Spinal cord (tissue), 10 donors: ENCODE results near the gene SH3BGRL3. TPM values are rescaled to one million over a fixed set of nuclear protein-coding genes. Genes with fewer than 3 reads are reported as not detected.

Experiments used
- DNase-seq, 6 donors: peaks; one replicate each; pipeline versions ENCODE4 v3.0.0 to v3.0.0-alpha.2; 2013 to 2015; ENCODE audit warnings: low spot score in 6 of 6, low read depth in 4 of 6
- H3K27ac ChIP-seq: one replicate; pipeline ENCODE4 v1.5.1; 2013; ENCODE audit warnings: low read depth, low read length, control low read depth
- H3K27me3 ChIP-seq: one replicate; pipeline ENCODE4 v1.6.1; 2013; ENCODE audit warnings: low read length; ENCODE audit not compliant: control insufficient read depth, insufficient read depth
- H3K36me3 ChIP-seq: one replicate; pipeline ENCODE4 v1.6.1; 2013; ENCODE audit warnings: low read length; ENCODE audit not compliant: control insufficient read depth, insufficient read depth
- H3K4me1 ChIP-seq: one replicate; pipeline ENCODE4 v1.6.1; 2013; ENCODE audit warnings: low read length; ENCODE audit not compliant: control insufficient read depth, insufficient read depth
- H3K4me3 ChIP-seq: one replicate; pipeline ENCODE4 v1.5.1; 2013; ENCODE audit warnings: low read depth, low read length, control low read depth
- H3K9me3 ChIP-seq: one replicate; pipeline ENCODE4 v1.6.1; 2013; ENCODE audit warnings: low read length; ENCODE audit not compliant: control insufficient read depth, insufficient read depth
- WGBS: methylation state at CpG from one replicate; pipeline ENCODE4 v1.1.5; 2013; ENCODE audit warnings: missing lambda C conversion rate; ENCODE audit not compliant: insufficient coverage; 5-methylcytosine and 5-hydroxymethylcytosine counted together
- polyA plus RNA-seq, 2 donors: library from polyadenylated mRNA; unstranded; fragments of 120-200 nt; gene quantifications; one replicate each; pipeline ENCODE4 v1.2.1, GENCODE V29; 2013; ENCODE audit not compliant: insufficient read length in 2 of 2
- total RNA-seq, 2 donors: library from RNA; depleted of rRNA in 1 of 2; stranded (reverse); fragments of 120-200 nt in 1 of 2; fragments of >200 nt in 1 of 2; gene quantifications; one replicate each; pipeline versions ENCODE4 v1.2.3 to v1.2.4, GENCODE V29; 2013 to 2014
- donor health status: healthy.

SH3BGRL3 gene
- total and polyA plus RNA-seq, 4 donors: 12.4 to 228 (median 136) TPM

DNA sequence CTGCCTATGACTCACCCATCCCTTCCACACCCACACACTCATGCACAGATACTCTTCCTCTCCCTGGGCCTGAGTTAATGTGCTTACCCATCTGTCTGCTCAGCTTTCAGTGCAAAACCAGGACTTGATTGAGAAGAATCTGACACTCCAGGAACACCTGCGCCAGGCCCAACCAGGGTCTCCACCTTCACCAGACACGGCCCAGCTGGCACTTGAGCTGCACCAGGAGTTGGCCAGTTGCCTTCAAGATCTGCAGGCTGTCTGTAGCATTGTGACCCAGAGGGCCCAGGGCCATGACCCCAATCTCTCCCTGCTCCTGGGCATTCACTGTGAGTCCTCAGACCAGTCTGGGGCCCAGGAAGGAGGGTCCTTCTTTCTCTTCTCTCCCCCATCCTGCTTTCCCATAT lies 3.5 kb upstream of the SH3BGRL3 start:
- 88% methylated on average over 2 of the region's 2 CpGs for WGBS
- no peaks in the 10 kb centered on the region for H3K27me3 ChIP-seq
- peaks cover 43% of the 10 kb centered on the region for H3K4me1 ChIP-seq
- H3K27ac ChIP-seq: peak overlapping the region; percentile 69
- H3K9me3 ChIP-seq: no peaks in the 10 kb centered on the region
- no peak for DNase-seq
- H3K36me3 ChIP-seq: peaks cover 42% of the 10 kb centered on the region
- no peak overlapping the region for H3K4me3 ChIP-seq

DNA sequence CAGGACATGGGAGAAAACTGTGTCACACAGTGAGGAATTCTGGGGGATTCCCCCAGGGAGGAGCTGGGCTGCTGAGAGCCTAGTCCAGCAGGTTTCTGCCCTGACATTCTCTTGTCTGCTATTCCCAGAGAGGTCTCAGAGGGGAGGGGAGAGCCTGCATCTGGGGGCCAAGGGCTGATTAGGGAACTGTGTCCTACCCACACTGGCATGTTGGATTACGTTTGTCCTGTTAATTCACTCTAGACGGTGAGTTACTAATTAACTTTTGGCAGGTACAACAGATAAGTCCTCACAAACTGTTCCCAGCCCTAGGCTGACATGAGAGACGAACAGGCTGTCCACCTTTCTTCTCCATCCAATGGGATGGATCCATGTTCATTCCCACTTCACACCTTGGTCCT lies 2.6 kb upstream of the SH3BGRL3 start:
- Histone ChIP-seq H3K9me3 (no peaks in the 10 kb centered on the region), H3K4me3 (no peak overlapping the region), H3K4me1 (peaks cover 51% of the 10 kb centered on the region), H3K27me3 (no peaks in the 10 kb centered on the region), H3K36me3 (peaks cover 46% of the 10 kb centered on the region), H3K27ac (no peak overlapping the region)
- 100% methylated on average over 3 of the region's 3 CpGs for WGBS
- no peak for DNase-seq

DNA sequence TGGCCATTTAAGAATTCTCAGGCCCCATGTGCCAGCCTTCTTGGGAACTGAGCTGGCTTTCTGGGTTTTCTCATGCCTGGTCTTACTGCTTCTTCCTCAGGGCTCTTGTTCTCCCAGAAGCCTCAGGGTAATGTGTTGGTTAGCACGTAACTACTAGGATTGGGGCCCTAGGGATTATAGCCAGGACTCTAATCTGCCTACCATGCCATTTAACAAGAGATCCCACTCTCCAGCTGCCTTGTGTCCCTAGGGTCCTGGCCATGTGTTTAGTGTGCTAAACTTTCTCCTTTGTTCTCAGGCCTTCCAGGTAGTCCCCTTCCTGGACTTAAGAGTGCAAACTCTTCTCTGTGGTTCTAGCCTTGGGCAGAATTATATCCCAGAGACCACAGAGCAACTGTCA lies 2.2 kb upstream of the SH3BGRL3 start:
- Histone ChIP-seq H3K9me3 (no peaks in the 10 kb centered on the region), H3K27me3 (no peaks in the 10 kb centered on the region), H3K4me3 (no peak overlapping the region), H3K4me1 (peaks cover 56% of the 10 kb centered on the region), H3K27ac (peak overlapping the region; percentile 94), H3K36me3 (peaks cover 49% of the 10 kb centered on the region)
- WGBS: no CpG with 5 or more reads among the region's 1 CpG
- no peak for DNase-seq

DNA sequence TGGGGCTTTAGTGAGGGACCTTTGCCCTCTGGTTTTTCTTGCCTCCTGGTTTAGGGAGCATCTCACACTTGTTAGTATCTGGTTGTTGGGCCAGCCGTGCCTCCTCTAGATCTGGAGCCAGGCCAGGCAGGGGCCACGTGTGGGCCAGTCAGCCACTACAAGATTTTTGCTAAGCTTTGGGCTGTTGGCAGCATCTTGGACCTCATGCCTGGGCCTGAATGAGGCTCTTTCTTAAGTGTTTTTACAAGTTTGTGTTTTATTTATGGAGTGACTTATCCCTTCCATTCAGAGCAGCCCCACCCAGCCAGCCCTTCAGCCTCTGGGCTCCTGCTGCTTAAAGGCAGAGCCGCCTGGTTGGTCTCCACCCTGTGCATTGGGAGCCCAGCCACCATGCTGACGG lies 1.6 kb upstream of the SH3BGRL3 start:
- WGBS: 40% methylated on average over 2 of the region's 4 CpGs
- peaks cover 57% of the 10 kb centered on the region for H3K4me1 ChIP-seq
- H3K4me3 ChIP-seq: no peak overlapping the region
- peak overlapping the region; percentile 94 for H3K27ac ChIP-seq
- H3K9me3 ChIP-seq: no peaks in the 10 kb centered on the region
- H3K27me3 ChIP-seq: no peaks in the 10 kb centered on the region
- peak in 1 of 6 donors; percentile 57 for DNase-seq
- peaks cover 50% of the 10 kb centered on the region for H3K36me3 ChIP-seq

DNA sequence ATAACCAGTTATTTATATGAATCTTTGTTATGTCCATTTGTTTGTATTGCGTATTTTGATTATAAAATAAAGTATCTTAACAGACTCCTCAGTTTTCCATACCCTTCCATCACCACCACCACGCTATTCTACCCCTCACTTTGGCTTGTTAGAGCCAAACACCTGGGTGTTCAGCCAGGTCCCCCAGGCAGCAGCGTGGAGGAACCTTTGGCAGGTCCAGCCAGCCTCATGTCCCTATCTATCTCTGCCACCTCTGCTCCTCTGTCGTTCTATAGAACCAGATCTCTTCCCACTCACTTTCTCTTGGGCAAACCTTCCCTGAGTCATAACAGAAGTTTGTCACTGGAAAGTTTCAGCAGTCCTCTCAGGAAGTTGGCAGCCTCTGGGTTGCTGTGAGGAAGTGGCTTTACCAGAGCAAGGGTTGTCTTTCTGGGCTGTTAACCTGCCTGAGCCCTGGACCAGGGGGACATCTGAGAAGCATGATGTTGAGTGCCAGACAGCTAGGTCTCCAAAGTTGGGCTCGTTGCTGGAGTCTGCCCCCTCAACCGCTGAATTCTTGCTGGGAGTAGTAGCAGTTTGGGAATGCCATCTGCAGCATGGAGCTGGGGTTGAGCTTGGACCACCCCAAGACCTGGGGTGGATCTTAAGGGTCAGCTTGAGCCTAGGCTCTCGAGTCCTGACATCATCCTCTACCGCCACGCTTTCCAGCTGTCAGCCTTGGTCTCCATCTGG lies 996 bp upstream of the SH3BGRL3 start:
- no peaks in the 10 kb centered on the region for H3K9me3 ChIP-seq
- H3K4me1 ChIP-seq: peaks cover 57% of the 10 kb centered on the region
- WGBS: 76% methylated on average over 5 of the region's 9 CpGs
- no peaks in the 10 kb centered on the region for H3K27me3 ChIP-seq
- peak overlapping the region; percentile 73 for H3K4me3 ChIP-seq
- H3K27ac ChIP-seq: peak overlapping the region; percentile 94
- DNase-seq: no peak
- peaks cover 55% of the 10 kb centered on the region for H3K36me3 ChIP-seq

DNA sequence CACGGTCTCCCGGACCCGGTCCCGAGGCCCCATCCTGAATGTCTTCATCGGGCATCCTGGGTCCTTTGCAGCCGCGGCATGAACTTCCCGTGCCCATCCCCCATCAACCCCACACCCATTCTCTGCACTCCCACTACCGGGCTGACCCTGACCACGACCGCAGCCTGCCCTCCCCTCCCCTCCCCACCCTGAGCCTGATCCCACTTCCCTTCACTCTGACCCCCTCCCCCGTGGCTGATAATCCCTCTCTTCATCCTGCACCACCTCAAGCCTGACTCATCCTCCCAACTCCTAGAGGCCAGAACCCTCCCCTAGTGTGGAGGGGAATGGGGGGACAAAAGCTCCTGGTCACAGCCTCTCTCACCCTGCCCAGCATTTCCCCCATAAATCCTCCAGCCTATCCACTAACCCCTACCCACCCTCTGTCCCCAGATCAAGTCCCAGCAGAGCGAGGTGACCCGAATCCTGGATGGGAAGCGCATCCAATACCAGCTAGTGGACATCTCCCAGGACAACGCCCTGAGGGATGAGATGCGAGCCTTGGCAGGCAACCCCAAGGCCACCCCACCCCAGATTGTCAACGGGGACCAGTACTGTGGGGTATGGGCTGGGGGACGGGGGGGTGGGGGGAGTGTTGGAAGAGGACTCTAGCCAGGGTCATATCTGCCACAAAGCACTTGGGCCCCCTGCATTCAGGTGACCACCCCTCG lies 602 bp downstream of the SH3BGRL3 start:
- Histone ChIP-seq H3K27ac (peak overlapping the region; percentile 94), H3K27me3 (no peaks in the 10 kb centered on the region), H3K36me3 (peaks cover 63% of the 10 kb centered on the region), H3K9me3 (no peaks in the 10 kb centered on the region), H3K4me3 (peak overlapping the region; percentile 73), H3K4me1 (peaks cover 62% of the 10 kb centered on the region)
- DNase-seq: no peak
- WGBS: 8% methylated on average over 12 of the region's 20 CpGs

DNA sequence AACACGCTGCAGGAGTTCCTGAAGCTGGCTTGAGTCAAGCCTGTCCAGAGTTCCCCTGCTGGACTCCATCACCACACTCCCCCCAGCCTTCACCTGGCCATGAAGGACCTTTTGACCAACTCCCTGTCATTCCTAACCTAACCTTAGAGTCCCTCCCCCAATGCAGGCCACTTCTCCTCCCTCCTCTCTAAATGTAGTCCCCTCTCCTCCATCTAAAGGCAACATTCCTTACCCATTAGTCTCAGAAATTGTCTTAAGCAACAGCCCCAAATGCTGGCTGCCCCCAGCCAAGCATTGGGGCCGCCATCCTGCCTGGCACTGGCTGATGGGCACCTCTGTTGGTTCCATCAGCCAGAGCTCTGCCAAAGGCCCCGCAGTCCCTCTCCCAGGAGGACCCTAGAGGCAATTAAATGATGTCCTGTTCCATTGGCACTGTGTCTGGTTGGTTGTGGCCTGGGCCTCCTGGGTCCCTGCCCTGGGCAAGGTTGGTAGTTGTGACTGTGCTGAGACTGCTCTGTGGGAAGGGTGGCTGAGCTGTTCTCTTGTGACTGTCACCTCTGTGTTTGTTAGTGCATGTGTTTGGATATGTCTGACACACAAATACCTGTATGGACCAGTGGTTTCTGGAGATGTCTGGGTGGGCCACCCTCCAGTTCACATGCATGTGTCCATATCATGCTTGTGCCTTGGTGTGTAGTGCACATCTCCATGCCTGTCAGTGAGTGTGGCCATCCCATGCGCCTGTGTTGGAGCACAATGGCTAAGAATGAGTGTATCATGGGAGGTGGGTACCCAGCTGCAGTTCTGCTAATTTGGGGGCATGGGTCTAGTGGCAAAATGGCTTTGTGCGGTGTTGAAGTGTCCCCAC lies 1.4 kb downstream of the SH3BGRL3 start:
- Histone ChIP-seq H3K36me3 (peaks cover 65% of the 10 kb centered on the region), H3K4me3 (no peak overlapping the region), H3K9me3 (no peaks in the 10 kb centered on the region), H3K27me3 (no peaks in the 10 kb centered on the region), H3K4me1 (peaks cover 55% of the 10 kb centered on the region), H3K27ac (no peak overlapping the region)
- WGBS: 82% methylated on average over 5 of the region's 5 CpGs
- no peak for DNase-seq

DNA sequence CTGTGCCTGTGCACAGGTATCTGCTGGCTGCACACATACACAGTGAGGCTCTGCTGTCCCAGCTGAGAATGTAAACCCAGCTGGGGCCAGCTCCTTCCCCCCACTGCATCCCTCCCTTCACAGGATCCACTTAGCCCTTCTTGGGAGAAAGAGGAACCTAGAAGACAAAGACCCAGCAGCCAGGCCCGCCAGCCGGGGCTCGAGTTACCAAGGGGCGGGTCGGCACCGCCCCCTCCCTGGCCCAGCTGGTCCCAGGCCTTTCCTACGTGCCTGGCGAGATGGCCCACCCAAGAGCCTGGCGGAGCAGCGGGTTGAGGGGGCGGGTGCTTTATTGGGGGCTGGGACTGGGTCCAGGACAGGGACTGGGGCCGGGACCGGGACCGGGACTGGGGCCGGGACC lies 2.1 kb downstream of the SH3BGRL3 start:
- no peak overlapping the region for H3K4me3 ChIP-seq
- 10% methylated on average over 15 of the region's 15 CpGs for WGBS

DNA sequence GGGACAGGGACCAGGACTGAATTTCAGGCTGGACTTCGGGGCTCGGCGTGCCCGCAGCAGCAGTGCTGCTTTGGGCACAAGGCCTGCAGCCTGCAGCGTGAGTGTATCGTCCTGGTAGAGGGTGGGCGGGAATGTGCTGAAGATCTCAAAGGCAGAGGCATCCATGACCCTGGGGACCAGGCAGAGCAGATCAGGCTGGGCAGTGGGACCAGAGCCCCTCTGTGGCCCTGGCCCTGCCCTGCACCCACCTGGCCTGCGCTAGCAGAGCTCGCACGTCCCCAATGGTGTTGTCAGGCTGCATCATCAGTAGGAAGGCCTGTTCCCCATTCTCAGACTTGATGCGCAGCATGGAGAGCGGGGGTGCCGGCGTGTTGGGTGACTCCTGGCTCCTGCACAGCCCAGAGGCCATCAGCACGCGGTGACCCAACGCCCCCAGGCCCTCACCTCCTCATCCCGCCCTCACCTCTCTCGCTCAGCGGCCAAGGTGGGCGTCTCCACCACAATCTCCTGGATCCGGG lies 2.6 kb downstream of the SH3BGRL3 start:
- peaks cover 56% of the 10 kb centered on the region for H3K36me3 ChIP-seq
- H3K27me3 ChIP-seq: no peaks in the 10 kb centered on the region
- no peak for DNase-seq
- no peaks in the 10 kb centered on the region for H3K9me3 ChIP-seq
- H3K4me1 ChIP-seq: peaks cover 52% of the 10 kb centered on the region
- WGBS: 73% methylated on average over 19 of the region's 22 CpGs
- peak overlapping the region; percentile 61 for H3K27ac ChIP-seq
- no peak overlapping the region for H3K4me3 ChIP-seq

More for the DNA sequence above, 2.1 kb downstream of the SH3BGRL3 start:
- Histone ChIP-seq H3K9me3 (no peaks in the 10 kb centered on the region), H3K36me3 (peaks cover 61% of the 10 kb centered on the region), H3K27ac (peak overlapping the region; percentile 61), H3K4me1 (peaks cover 52% of the 10 kb centered on the region), H3K27me3 (no peaks in the 10 kb centered on the region)
- peak in 2 of 6 donors; percentile 35 to 45 for DNase-seq
